T-helper 17 cell (primary cell): ENCODE results near the gene SLC35F1. TPM values are rescaled to one million over a fixed set of nuclear protein-coding genes. Genes with fewer than 3 reads are reported as not detected.

ENCODE experiments used
- ATAC-seq: fragments of 150-1000 bp; cut with Tn5 transposase; 2 replicates; pipeline ENCODE4 v1.10.0; 2021; ENCODE audit warnings: mild to moderate bottlenecking, moderate library complexity
- DNase-seq, 3 donors: peaks; one replicate each; pipeline versions ENCODE4 v3.0.0 to v3.0.0-alpha.2; 2020 to 2021
- H3K9me3 ChIP-seq: one replicate; pipeline ENCODE4 v1.7.0; 2013; ENCODE audit warnings: low read length, mild to moderate bottlenecking; ENCODE audit not compliant: control insufficient read depth, poor library complexity, severe bottlenecking
- H3K27ac Mint-ChIP-seq: one replicate; pipeline ENCODE4 v1.8.0; 2022; ENCODE audit warnings: mild to moderate bottlenecking, moderate library complexity, mixed read lengths
- H3K27me3 Mint-ChIP-seq: one replicate; pipeline ENCODE4 v1.8.0; 2022; ENCODE audit warnings: mixed read lengths
- H3K36me3 Mint-ChIP-seq: one replicate; pipeline ENCODE4 v1.8.0; 2022; ENCODE audit warnings: low read depth, mixed read lengths
- H3K4me1 Mint-ChIP-seq: one replicate; pipeline ENCODE4 v1.8.0; 2022; ENCODE audit warnings: mild to moderate bottlenecking, mixed read lengths
- H3K4me3 Mint-ChIP-seq: one replicate; pipeline ENCODE4 v1.8.0; 2022; ENCODE audit warnings: mild to moderate bottlenecking, moderate library complexity, mixed read lengths
- total RNA-seq, 4 donors: library from RNA in 2 of 4; stranded (reverse) in 2 of 4; gene quantifications; one replicate each; pipeline ENCODE4 v1.2.3 and lab custom pipeline; 2022 to 2026

SLC35F1 gene
- total RNA-seq, 2 donors from 2014 or later = not detected

- Mint-ChIP-seq H3K27ac (no peak overlapping the region), H3K4me1 (no peaks in the 10 kb centered on the region), H3K27me3 (peaks cover 34% of the 10 kb centered on the region), H3K36me3 (no peaks in the 10 kb centered on the region), H3K4me3 (no peak overlapping the region)
- no peaks in the 10 kb centered on the region for H3K9me3 ChIP-seq
- ATAC-seq (no peak), DNase-seq (no peak)
Observed at GRCh38 chr6:118294906-118295305, 387.8 kb downstream of the SLC35F1 start.

DNA sequence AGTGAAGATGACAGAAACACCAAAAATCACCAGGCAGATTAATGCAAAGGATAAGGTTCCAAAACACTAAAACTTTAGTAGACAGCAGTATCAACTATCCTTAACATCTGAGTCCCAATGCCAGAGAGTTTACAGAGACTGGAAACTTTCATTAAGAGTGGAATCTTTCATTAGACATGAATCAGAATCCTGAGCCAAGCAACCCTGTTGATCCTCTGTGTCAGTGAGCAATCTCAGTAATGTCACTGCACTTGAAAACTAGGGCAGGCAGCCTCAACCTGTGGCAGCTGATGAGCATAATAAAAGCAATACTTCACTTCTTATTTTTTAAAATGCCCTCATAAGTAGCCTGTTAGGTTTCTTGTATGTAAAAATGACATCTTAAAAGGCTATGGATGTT lies 388.3 kb downstream of the SLC35F1 start:
- Mint-ChIP-seq H3K27me3 (peaks cover 34% of the 10 kb centered on the region), H3K36me3 (no peaks in the 10 kb centered on the region), H3K4me3 (no peak overlapping the region), H3K27ac (no peak overlapping the region), H3K4me1 (no peaks in the 10 kb centered on the region)
- no peaks in the 10 kb centered on the region for H3K9me3 ChIP-seq
- DNase-seq (no peak), ATAC-seq (no peak)

- no peak overlapping the region for H3K4me3 Mint-ChIP-seq
- H3K27me3 Mint-ChIP-seq = peaks cover 34% of the 10 kb centered on the region
- H3K9me3 ChIP-seq = no peaks in the 10 kb centered on the region
- no peak for DNase-seq
- H3K27ac Mint-ChIP-seq = no peak overlapping the region
- ATAC-seq = no peak
- H3K4me1 Mint-ChIP-seq = no peaks in the 10 kb centered on the region
- no peaks in the 10 kb centered on the region for H3K36me3 Mint-ChIP-seq
Observed at GRCh38 chr6:118296129-118296901, 389.3 kb downstream of the SLC35F1 start.

DNA sequence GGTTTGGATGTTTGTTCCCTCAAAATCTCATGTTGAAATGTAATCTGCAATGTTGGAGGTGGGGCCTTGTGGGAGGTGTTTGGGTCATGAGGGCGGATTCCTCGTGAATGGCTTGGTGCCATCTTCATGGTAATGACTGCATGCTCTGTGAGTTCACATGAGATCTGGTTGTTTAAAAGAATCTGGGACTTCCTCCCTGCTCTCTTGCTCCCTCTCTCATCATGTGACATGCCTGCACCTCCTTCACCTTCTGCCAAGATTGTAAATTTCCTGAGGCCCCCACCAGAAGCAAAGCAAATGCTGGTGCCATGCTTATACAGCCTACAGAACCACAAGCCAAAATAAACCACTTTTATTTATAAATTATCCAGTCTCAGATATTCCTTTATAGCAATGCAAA lies 390.8 kb downstream of the SLC35F1 start:
- Mint-ChIP-seq H3K36me3 (no peaks in the 10 kb centered on the region), H3K4me3 (no peak overlapping the region), H3K27me3 (peaks cover 26% of the 10 kb centered on the region), H3K27ac (no peak overlapping the region), H3K4me1 (no peaks in the 10 kb centered on the region)
- H3K9me3 ChIP-seq = no peaks in the 10 kb centered on the region
- no peak for DNase-seq
- no peak for ATAC-seq

DNA sequence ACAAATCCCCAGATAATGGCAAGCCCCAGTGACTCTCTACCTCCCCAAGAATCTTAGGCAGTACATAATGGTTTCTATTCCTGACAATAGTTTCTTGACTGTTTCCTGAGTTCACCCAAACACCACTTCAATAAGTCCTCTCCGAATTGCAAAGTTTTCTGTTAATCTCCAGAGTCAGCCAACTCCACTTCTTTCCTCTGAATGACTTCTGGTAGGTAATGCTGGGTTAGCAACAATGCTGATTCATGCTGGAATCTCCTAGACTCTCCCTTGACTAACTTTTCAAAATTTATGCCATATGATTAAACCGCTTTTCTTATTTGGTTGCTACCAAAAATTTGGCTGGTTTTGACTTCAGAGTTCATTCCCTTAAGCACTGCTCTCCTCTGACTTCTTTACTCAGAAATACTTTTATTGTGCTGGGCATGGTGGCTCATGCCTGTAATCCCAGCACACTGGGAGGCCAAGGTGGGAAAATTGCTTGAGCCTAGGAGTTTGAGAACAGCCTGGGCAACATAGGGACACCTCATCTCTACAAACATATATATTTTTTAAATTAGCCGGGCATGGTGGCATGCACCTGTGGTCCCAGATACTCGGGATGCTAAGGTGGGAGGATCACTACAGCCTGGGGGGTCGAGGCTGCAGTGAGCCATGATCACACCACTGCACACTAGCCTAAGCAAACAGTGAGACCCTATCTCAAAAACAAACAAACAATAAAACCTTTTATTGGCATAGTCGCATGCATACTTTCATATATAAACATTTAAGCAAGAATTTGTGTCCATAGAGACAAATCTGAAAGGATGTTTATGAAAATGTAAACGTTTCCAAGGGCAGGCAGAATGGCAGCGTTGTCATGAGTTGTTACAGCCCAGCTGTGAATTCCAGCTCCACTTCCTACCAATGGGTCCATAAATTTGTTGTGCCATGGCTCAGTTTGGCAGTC lies 391.7 kb downstream of the SLC35F1 start:
- no peak for DNase-seq
- H3K4me3 Mint-ChIP-seq = no peak overlapping the region
- no peak for ATAC-seq
- no peak overlapping the region for H3K27ac Mint-ChIP-seq
- H3K36me3 Mint-ChIP-seq = no peaks in the 10 kb centered on the region
- no peaks in the 10 kb centered on the region for H3K4me1 Mint-ChIP-seq
- no peaks in the 10 kb centered on the region for H3K9me3 ChIP-seq
- peaks cover 24% of the 10 kb centered on the region for H3K27me3 Mint-ChIP-seq

GRCh38 chr6:118299457-118299856 lies 392.4 kb downstream of the SLC35F1 start:
- Mint-ChIP-seq H3K27me3 (peaks cover 24% of the 10 kb centered on the region), H3K4me3 (no peak overlapping the region), H3K36me3 (no peaks in the 10 kb centered on the region), H3K4me1 (no peaks in the 10 kb centered on the region), H3K27ac (no peak overlapping the region)
- no peak for ATAC-seq
- H3K9me3 ChIP-seq = no peaks in the 10 kb centered on the region
- DNase-seq = no peak

DNA sequence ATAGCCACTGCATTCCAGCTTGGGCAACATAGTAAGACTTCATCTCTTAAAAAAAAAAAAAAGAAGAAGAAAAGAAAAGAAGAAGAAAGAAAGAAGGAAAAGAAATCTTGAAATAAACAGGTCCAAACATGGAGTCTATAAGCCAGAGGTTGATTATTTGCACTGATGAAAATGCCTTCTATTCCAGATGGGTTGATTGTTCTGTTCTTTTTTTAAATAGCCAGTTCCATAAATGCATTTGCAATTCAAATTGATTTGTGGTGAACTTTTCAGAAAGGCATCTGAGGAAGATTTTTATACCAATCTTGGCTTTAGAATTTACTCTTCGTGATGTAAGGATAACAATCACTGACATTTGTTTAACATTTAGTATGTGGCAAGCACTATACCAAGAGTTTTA lies 397.3 kb downstream of the SLC35F1 start:
- Mint-ChIP-seq H3K27ac (no peak overlapping the region), H3K36me3 (no peaks in the 10 kb centered on the region), H3K4me1 (no peaks in the 10 kb centered on the region), H3K27me3 (peaks cover 14% of the 10 kb centered on the region), H3K4me3 (no peak overlapping the region)
- DNase-seq = no peak
- no peaks in the 10 kb centered on the region for H3K9me3 ChIP-seq
- ATAC-seq = no peak

DNA sequence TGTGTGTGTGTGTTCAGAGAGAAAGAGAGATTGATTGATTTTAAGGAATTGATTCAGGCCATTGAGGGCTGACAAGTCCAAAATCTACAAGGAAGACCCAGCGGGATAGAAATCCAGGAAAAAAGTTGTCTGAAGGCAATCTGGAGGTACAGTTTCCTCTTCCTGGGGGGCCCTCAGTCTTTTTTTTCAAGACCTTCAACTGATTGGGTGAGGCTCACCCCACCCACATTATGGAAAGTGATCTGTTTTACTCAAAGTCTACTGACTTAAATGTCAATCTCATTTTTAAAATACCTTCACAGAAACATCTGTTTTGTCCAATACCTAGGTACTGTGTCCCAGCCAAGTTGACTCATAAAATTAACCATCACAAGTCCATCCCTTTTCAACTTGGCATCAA lies 398.0 kb downstream of the SLC35F1 start:
- no peak overlapping the region for H3K27ac Mint-ChIP-seq
- no peaks in the 10 kb centered on the region for H3K36me3 Mint-ChIP-seq
- DNase-seq (no peak), ATAC-seq (no peak)
- no peaks in the 10 kb centered on the region for H3K9me3 ChIP-seq
- peaks cover 14% of the 10 kb centered on the region for H3K27me3 Mint-ChIP-seq
- H3K4me3 Mint-ChIP-seq = no peak overlapping the region
- no peaks in the 10 kb centered on the region for H3K4me1 Mint-ChIP-seq

- ATAC-seq = no peak
- H3K4me1 Mint-ChIP-seq = no peaks in the 10 kb centered on the region
- H3K27me3 Mint-ChIP-seq = peaks cover 14% of the 10 kb centered on the region
Observed at GRCh38 chr6:118306392-118307238, 399.6 kb downstream of the SLC35F1 start.

GRCh38 chr6:118307581-118307980 lies 400.5 kb downstream of the SLC35F1 start:
- H3K36me3 Mint-ChIP-seq = no peaks in the 10 kb centered on the region
- H3K27me3 Mint-ChIP-seq = peaks cover 14% of the 10 kb centered on the region
- DNase-seq = no peak
- H3K9me3 ChIP-seq = no peaks in the 10 kb centered on the region
- no peak for ATAC-seq
- H3K4me3 Mint-ChIP-seq = no peak overlapping the region
- H3K4me1 Mint-ChIP-seq = no peaks in the 10 kb centered on the region
- H3K27ac Mint-ChIP-seq = no peak overlapping the region

More at GRCh38 chr6:118306392-118307238, 399.6 kb downstream of the SLC35F1 start:
- H3K9me3 ChIP-seq = no peaks in the 10 kb centered on the region
- DNase-seq = no peak
- Mint-ChIP-seq H3K27ac (no peak overlapping the region), H3K36me3 (no peaks in the 10 kb centered on the region), H3K4me3 (no peak overlapping the region)

DNA sequence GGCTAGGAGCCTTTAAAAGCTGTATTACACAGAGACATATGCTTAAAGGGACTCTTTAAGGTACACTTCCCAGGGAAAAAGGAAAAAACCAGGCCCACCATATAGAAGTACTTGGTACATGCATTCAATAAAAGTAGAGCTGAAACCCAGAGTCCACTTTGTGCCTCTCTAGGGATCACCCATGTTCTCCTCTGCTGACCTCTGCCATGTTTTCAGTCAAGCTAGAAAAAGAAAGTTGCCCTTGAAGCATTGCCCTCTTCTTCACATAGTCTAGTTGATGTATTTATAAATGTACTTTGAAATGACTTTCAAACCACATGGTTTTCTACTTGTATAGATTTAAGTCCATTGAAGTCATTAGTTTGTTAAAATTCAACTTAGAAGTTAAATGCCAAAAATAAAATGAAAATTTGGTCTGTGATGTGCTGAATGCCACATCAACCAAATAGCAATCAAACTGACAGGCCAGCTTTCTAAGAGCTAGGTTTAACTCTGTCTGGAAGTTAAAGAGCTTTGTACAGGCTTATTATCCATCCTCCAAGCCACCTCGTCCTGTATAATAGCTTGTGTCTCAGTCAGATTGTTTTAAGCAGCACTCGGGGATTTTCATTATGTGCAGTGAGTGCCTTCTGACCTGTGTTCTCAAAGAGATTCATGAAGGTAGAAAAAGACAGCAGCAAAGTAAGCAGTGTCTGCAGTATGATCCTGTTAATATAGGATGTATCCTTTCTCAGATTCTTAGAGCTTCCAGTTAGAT lies 402.5 kb downstream of the SLC35F1 start:
- H3K36me3 Mint-ChIP-seq = no peaks in the 10 kb centered on the region
- DNase-seq (no peak), ATAC-seq (no peak)
- no peak overlapping the region for H3K4me3 Mint-ChIP-seq
- no peaks in the 10 kb centered on the region for H3K9me3 ChIP-seq
- peaks cover 14% of the 10 kb centered on the region for H3K27me3 Mint-ChIP-seq
- H3K4me1 Mint-ChIP-seq = no peaks in the 10 kb centered on the region
- no peak overlapping the region for H3K27ac Mint-ChIP-seq

GRCh38 chr6:118313208-118313607 lies 406.1 kb downstream of the SLC35F1 start:
- no peak overlapping the region for H3K4me3 Mint-ChIP-seq
- no peaks in the 10 kb centered on the region for H3K27me3 Mint-ChIP-seq
- H3K4me1 Mint-ChIP-seq = no peaks in the 10 kb centered on the region
- DNase-seq (no peak), ATAC-seq (no peak)
- H3K27ac Mint-ChIP-seq = no peak overlapping the region
- no peaks in the 10 kb centered on the region for H3K36me3 Mint-ChIP-seq
- no peaks in the 10 kb centered on the region for H3K9me3 ChIP-seq
